ENCODE results near the gene LZTR1. TPM values are rescaled to one million over a fixed set of nuclear protein-coding genes. Genes with fewer than 3 reads are reported as not detected.

LZTR1 gene
- total and polyA plus RNA-seq, 2 experiments from 2014 or later, result 9.2 to 39.9 TPM

DNA sequence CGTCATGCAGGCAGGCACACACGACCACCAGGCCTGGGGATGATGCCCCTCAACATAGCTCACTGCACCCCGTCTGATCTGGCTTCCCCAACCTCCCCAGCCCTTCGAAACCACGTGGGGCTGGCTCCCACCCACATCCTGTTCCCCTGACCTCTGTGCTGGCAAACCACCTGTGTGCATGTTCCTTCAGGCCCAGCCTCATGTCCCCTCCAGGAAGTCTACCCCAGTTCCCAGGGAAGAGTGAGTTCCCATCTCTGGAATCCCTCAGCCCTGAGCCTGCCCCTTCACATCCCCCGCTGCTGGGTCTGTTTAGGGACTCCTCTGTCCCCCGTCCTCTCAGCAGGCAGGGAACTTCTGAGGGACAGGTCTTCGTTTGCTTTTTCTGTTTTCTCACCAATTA lies 43.2 kb downstream of the LZTR1 start:
- Histone ChIP-seq H3K4me1 (ENCODE audit: insufficient read depth) (no peaks in the 10 kb centered on the region), H3K36me3 (ENCODE audit: insufficient read depth) (no peaks in the 10 kb centered on the region), H3K4me3 (no peak overlapping the region), H3K27me3 (ENCODE audit: insufficient read depth) (no peaks in the 10 kb centered on the region), H3F3A (replicated peaks; ENCODE audit: low read depth) (no peaks in the 10 kb centered on the region), H3K79me2 (replicated peaks; ENCODE audit: insufficient read depth) (no peaks in the 10 kb centered on the region), H3K27ac (ENCODE audit: low read depth) (no peak overlapping the region), H4K20me1 (replicated peaks; ENCODE audit: insufficient read depth) (no peaks in the 10 kb centered on the region), H2AFZ (no peak overlapping the region), H3K9me2 (ENCODE audit: insufficient read depth) (no peaks in the 10 kb centered on the region), H3K4me2 (no peak overlapping the region)
- Mint-ChIP-seq H3K4me3 (no peak overlapping the region), H3K27me3 (ENCODE audit: insufficient read depth, low read depth, poor library complexity) (peaks cover 11% of the 10 kb centered on the region), H3K9me3 (no peaks in the 10 kb centered on the region; the same call in 2 of the 3 replicates), H3K36me3 (ENCODE audit: low read depth) (no peaks in the 10 kb centered on the region), H3K27ac (no peak overlapping the region), H3K4me1 (peaks cover 8% of the 10 kb centered on the region)
- DNase-seq (ENCODE audit: low spot score), result no peak
- no peak for TF ChIP-seq NANOG (IDR thresholded peaks at IDR 0.05; ENCODE audit: borderline replicate concordance)
- TF ChIP-seq, protein P1, sequence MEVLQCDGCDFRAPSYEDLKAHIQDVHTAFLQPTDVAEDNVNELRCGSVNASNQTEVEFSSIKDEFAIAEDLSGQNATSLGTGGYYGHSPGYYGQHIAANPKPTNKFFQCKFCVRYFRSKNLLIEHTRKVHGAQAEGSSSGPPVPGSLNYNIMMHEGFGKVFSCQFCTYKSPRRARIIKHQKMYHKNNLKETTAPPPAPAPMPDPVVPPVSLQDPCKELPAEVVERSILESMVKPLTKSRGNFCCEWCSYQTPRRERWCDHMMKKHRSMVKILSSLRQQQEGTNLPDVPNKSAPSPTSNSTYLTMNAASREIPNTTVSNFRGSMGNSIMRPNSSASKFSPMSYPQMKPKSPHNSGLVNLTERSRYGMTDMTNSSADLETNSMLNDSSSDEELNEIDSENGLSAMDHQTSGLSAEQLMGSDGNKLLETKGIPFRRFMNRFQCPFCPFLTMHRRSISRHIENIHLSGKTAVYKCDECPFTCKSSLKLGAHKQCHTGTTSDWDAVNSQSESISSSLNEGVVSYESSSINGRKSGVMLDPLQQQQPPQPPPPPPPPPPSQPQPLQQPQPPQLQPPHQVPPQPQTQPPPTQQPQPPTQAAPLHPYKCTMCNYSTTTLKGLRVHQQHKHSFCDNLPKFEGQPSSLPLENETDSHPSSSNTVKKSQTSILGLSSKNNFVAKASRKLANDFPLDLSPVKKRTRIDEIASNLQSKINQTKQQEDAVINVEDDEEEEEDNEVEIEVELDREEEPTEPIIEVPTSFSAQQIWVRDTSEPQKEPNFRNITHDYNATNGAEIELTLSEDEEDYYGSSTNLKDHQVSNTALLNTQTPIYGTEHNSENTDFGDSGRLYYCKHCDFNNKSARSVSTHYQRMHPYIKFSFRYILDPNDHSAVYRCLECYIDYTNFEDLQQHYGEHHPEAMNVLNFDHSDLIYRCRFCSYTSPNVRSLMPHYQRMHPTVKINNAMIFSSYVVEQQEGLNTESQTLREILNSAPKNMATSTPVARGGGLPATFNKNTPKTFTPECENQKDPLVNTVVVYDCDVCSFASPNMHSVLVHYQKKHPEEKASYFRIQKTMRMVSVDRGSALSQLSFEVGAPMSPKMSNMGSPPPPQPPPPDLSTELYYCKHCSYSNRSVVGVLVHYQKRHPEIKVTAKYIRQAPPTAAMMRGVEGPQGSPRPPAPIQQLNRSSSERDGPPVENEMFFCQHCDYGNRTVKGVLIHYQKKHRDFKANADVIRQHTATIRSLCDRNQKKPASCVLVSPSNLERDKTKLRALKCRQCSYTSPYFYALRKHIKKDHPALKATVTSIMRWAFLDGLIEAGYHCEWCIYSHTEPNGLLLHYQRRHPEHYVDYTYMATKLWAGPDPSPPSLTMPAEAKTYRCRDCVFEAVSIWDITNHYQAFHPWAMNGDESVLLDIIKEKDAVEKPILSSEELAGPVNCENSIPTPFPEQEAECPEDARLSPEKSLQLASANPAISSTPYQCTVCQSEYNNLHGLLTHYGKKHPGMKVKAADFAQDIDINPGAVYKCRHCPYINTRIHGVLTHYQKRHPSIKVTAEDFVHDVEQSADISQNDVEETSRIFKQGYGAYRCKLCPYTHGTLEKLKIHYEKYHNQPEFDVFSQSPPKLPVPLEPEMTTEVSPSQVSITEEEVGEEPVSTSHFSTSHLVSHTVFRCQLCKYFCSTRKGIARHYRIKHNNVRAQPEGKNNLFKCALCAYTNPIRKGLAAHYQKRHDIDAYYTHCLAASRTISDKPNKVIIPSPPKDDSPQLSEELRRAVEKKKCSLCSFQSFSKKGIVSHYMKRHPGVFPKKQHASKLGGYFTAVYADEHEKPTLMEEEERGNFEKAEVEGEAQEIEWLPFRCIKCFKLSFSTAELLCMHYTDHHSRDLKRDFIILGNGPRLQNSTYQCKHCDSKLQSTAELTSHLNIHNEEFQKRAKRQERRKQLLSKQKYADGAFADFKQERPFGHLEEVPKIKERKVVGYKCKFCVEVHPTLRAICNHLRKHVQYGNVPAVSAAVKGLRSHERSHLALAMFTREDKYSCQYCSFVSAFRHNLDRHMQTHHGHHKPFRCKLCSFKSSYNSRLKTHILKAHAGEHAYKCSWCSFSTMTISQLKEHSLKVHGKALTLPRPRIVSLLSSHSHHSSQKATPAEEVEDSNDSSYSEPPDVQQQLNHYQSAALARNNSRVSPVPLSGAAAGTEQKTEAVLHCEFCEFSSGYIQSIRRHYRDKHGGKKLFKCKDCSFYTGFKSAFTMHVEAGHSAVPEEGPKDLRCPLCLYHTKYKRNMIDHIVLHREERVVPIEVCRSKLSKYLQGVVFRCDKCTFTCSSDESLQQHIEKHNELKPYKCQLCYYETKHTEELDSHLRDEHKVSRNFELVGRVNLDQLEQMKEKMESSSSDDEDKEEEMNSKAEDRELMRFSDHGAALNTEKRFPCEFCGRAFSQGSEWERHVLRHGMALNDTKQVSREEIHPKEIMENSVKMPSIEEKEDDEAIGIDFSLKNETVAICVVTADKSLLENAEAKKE (CRISPR knock-in tag; IDR thresholded peaks at IDR 0.05), result no peak
- no peak for TF ChIP-seq JUNB (IDR thresholded peaks at IDR 0.05; ENCODE audit: unreplicated experiment)
- TF ChIP-seq ZNF331 (CRISPR knock-in tag; IDR thresholded peaks at IDR 0.05; ENCODE audit: low read depth), result no peak
- no peak for TF ChIP-seq EZH2phosphoT487 (IDR thresholded peaks at IDR 0.05; ENCODE audit: unreplicated experiment)
- no peak for TF ChIP-seq POLR2AphosphoS5 (IDR thresholded peaks at IDR 0.05; ENCODE audit: low read depth)
- TF ChIP-seq EZH2 (IDR thresholded peaks at IDR 0.05; ENCODE audit: low read depth, unreplicated experiment), result no peak
- no peak for TF ChIP-seq ZNF114 (CRISPR knock-in tag; IDR thresholded peaks at IDR 0.05)
- no peak for TF ChIP-seq CREB1 (CRISPR knock-in tag; IDR thresholded peaks at IDR 0.05; ENCODE audit: low read depth)
- TF ChIP-seq, protein P2, sequence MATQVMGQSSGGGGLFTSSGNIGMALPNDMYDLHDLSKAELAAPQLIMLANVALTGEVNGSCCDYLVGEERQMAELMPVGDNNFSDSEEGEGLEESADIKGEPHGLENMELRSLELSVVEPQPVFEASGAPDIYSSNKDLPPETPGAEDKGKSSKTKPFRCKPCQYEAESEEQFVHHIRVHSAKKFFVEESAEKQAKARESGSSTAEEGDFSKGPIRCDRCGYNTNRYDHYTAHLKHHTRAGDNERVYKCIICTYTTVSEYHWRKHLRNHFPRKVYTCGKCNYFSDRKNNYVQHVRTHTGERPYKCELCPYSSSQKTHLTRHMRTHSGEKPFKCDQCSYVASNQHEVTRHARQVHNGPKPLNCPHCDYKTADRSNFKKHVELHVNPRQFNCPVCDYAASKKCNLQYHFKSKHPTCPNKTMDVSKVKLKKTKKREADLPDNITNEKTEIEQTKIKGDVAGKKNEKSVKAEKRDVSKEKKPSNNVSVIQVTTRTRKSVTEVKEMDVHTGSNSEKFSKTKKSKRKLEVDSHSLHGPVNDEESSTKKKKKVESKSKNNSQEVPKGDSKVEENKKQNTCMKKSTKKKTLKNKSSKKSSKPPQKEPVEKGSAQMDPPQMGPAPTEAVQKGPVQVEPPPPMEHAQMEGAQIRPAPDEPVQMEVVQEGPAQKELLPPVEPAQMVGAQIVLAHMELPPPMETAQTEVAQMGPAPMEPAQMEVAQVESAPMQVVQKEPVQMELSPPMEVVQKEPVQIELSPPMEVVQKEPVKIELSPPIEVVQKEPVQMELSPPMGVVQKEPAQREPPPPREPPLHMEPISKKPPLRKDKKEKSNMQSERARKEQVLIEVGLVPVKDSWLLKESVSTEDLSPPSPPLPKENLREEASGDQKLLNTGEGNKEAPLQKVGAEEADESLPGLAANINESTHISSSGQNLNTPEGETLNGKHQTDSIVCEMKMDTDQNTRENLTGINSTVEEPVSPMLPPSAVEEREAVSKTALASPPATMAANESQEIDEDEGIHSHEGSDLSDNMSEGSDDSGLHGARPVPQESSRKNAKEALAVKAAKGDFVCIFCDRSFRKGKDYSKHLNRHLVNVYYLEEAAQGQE (IDR thresholded peaks at IDR 0.05; ENCODE audit: unreplicated experiment), result no peak
- ATAC-seq, result no peak
